K562 (cell line): ENCODE measurements around the gene SIGLEC9. TPM values are rescaled to one million over a fixed set of nuclear protein-coding genes. Genes with fewer than 3 reads are reported as not detected.

Experiments used
- ARID2 ChIP-seq: fragments of 450-650 bp; IDR thresholded peaks from 2 replicates; pipeline ENCODE4 v1.6.1; 2017; ENCODE audit warnings: antibody characterized with exemption, mild to moderate bottlenecking
- CBFA2T3 ChIP-seq: fragments of 450-650 bp; IDR thresholded peaks from 2 replicates; pipeline ENCODE4 v1.6.1; 2017
- CCNT2 ChIP-seq: IDR thresholded peaks from 2 replicates; pipeline ENCODE4 v1.6.1; 2011; ENCODE audit warnings: borderline replicate concordance, low read depth, mild to moderate bottlenecking, moderate library complexity, mixed read lengths, low read length; ENCODE audit not compliant: insufficient read length; ENCODE audit errors: extremely low read depth
- CEBPZ ChIP-seq: fragments of 150-350 bp; IDR thresholded peaks from 2 replicates; pipeline ENCODE4 v1.6.1; 2014; ENCODE audit warnings: low read depth, mild to moderate bottlenecking, low read length, borderline replicate concordance
- CREBBP ChIP-seq: IDR thresholded peaks from one replicate; pipeline ENCODE4 v1.6.1; 2012; ENCODE audit warnings: low read depth, mild to moderate bottlenecking, control low read depth, inconsistent platforms, low read length
- ETV6 ChIP-seq, 3 experiments: fragments of 150-350 bp in 1 of 3; sonication (generic) in 1 of 3; formaldehyde crosslinking in 1 of 3; IDR thresholded peaks; 2 replicates each; pipeline versions ENCODE4 v1.6.1 to v1.8.0; 2014 to 2022; ENCODE audit warnings: borderline replicate concordance in 2 of 3, low read depth in 2 of 3, antibody characterized with exemption in 1 of 3, low read length in 1 of 3, mild to moderate bottlenecking in 1 of 3, missing genetic modification reagents in 1 of 3
- GTF2A2 ChIP-seq: IDR thresholded peaks from 2 replicates; pipeline ENCODE4 v1.6.1; 2016; ENCODE audit warnings: mild to moderate bottlenecking, missing genetic modification characterization, missing compliant biosample characterization
- MAZ ChIP-seq, 2 experiments: fragments of 450-650 bp in 1 of 2; sonication (generic) in 1 of 2; formaldehyde crosslinking; IDR thresholded peaks in 1 of 2; conservative IDR thresholded peaks in 1 of 2; 2 replicates each; pipeline versions ENCODE4 v1.4.0 to v1.5.0; 2020; ENCODE audit warnings: mild to moderate bottlenecking in 1 of 2, missing genetic modification reagents in 1 of 2
- MYBL2 ChIP-seq, 2 experiments: fragments of 450-650 bp in 1 of 2; sonication (generic) in 1 of 2; formaldehyde crosslinking in 1 of 2; IDR thresholded peaks; 2 replicates each; pipeline versions ENCODE4 v1.6.1 to v1.8.1; 2017 to 2022; ENCODE audit warnings: borderline replicate concordance in 1 of 2, inconsistent platforms in 1 of 2, low read depth in 1 of 2, mild to moderate bottlenecking in 1 of 2, missing genetic modification reagents in 1 of 2, moderate library complexity in 1 of 2
- PRDM10 ChIP-seq: fragments of 450-650 bp; IDR thresholded peaks from 2 replicates; pipeline ENCODE4 v1.6.1; 2018; ENCODE audit not compliant: partially characterized antibody
- SLC30A9 ChIP-seq: fragments of 250-450 bp; sonication (Bioruptor Pico); IDR thresholded peaks from 2 replicates; pipeline ENCODE4 v1.8.0; 2022; ENCODE audit warnings: mild to moderate bottlenecking, moderate library complexity
- SMARCE1 ChIP-seq: fragments of 450-650 bp; IDR thresholded peaks from 2 replicates; pipeline ENCODE4 v1.7.1; 2016; ENCODE audit warnings: mild to moderate bottlenecking
- SOX6 ChIP-seq: fragments of 450-650 bp; IDR thresholded peaks from 2 replicates; pipeline ENCODE4 v1.6.1; 2014; ENCODE audit warnings: mild to moderate bottlenecking
- ZNF282 ChIP-seq: sonication (generic); formaldehyde crosslinking; IDR thresholded peaks from 2 replicates; pipeline ENCODE4 v1.8.1; 2023; ENCODE audit warnings: missing genetic modification reagents
- ZNF311 ChIP-seq: fragments of 250-450 bp; sonication (Bioruptor Pico); IDR thresholded peaks from 2 replicates; pipeline ENCODE4 v1.4.0; 2020; ENCODE audit warnings: mild to moderate bottlenecking, moderate library complexity
- ZNF395 ChIP-seq: fragments of 200-800 bp; sonication (Bioruptor generic); IDR thresholded peaks from 2 replicates; pipeline ENCODE4 v1.6.1; 2017; ENCODE audit warnings: missing genetic modification characterization, missing compliant biosample characterization
- ZNF589 ChIP-seq: fragments of 200-800 bp; sonication (Bioruptor generic); IDR thresholded peaks from 2 replicates; pipeline ENCODE4 v1.6.1; 2016; ENCODE audit warnings: low read depth, missing genetic modification characterization, missing compliant biosample characterization
- ZNF77 ChIP-seq: fragments of 250-450 bp; sonication (Bioruptor Pico); IDR thresholded peaks from 2 replicates; pipeline ENCODE4 v1.5.0; 2020
- polyA plus RNA-seq, 8 experiments: library from polyadenylated mRNA; depleted of rRNA in 4 of 8; stranded (reverse) in 5 of 8; unstranded in 3 of 8; fragments of >200 nt; fragmentation: Nextera tagmentation in 2 of 8; fragmentation: Illumina TruSeq in 1 of 8; extraction: Ambion mirVana in 2 of 8; extraction: Trizol in 1 of 8; gene quantifications; 2 replicates each; pipeline versions ENCODE4 v1.2.1 to v1.2.3, GENCODE V29; 2011 to 2014; ENCODE audit warnings: inconsistent platforms in 1 of 8, missing spikeins in 1 of 8
- total RNA-seq, 7 experiments: library from RNA; depleted of rRNA in 6 of 7; stranded (reverse); fragments of >200 nt in 6 of 7; fragmentation: Illumina TruSeq in 2 of 7; extraction: Trizol in 2 of 7; gene quantifications; 2 replicates each; pipeline versions ENCODE4 v1.2.1 to v1.2.3, GENCODE V29; 2011 to 2021; ENCODE audit warnings: low replicate concordance in 1 of 7

SIGLEC9 gene
- total and polyA plus RNA-seq, 9 of the 15 experiments (the other 6 are each of a cell fraction or from before 2014, with no cell fraction given): 0.09 to 0.34 (median 0.22) TPM; not detected in 4

- TF ChIP-seq PRDM10 (peak; percentile 42), ZNF282 (CRISPR knock-in tag) (no peak), MYBL2 (IDR thresholded peaks at IDR 0.05; ENCODE audit: low read depth) (no peak), MYBL2 (CRISPR knock-in tag; IDR thresholded peaks at IDR 0.05; ENCODE audit: borderline replicate concordance) (no peak), ARID2 (no peak), ZNF395 (CRISPR knock-in tag) (peak; percentile 88), MAZ (CRISPR knock-in tag; conservative IDR thresholded peaks at IDR 0.05 in 1 of 2, IDR thresholded peaks at IDR 0.05 in 1 of 2) (peak; percentile 77 to 86; a peak in 3 of 4 replicates), SMARCE1 (peak; percentile 7; the same call in 1 of the 2 replicates), SLC30A9 (no peak), CBFA2T3 (peak; percentile 54), GTF2A2 (no peak), ZNF311 (CRISPR knock-in tag) (no peak), ETV6 (IDR thresholded peaks at IDR 0.05; ENCODE audit: borderline replicate concordance in 1 of 2, low read depth in 2 of 2, low read length in 1 of 2) (peak in 1 of 2 experiments; percentile 52; a peak in 1 of 4 replicates), ETV6 (CRISPR knock-in tag; IDR thresholded peaks at IDR 0.05; ENCODE audit: borderline replicate concordance) (no peak), ZNF77 (no peak), CCNT2 (peak; percentile 20), CREBBP (no peak), ZNF589 (no peak), SOX6 (no peak; the same call in 1 of the 2 replicates), CEBPZ (no peak)
Measured at GRCh38 chr19:51108066-51108804, 16.5 kb upstream of the SIGLEC9 start, which contains the start of gene CTU1 (continued).
